HFFc6 (cell line): ENCODE measurements around the gene ARHGEF7. TPM values are rescaled to one million over a fixed set of nuclear protein-coding genes. Genes with fewer than 3 reads are reported as not detected.

Source experiments
- DNase-seq: peaks from one replicate; pipeline ENCODE4 v3.0.0-alpha.2; 2018
- H3K27ac Mint-ChIP-seq: 2 replicates; pipeline ENCODE4 v1.8.0; 2020; ENCODE audit warnings: mild to moderate bottlenecking, mixed read lengths
- H3K27me3 Mint-ChIP-seq: 2 replicates; pipeline ENCODE4 v1.8.0; 2021; ENCODE audit warnings: mild to moderate bottlenecking, moderate library complexity, mixed read lengths; ENCODE audit not compliant: insufficient read depth
- H3K36me3 Mint-ChIP-seq: 2 replicates; pipeline ENCODE4 v1.8.0; 2021; ENCODE audit warnings: low read depth, mixed read lengths
- H3K4me1 Mint-ChIP-seq: 2 replicates; pipeline ENCODE4 v1.8.0; 2020; ENCODE audit warnings: low read depth, mixed read lengths
- H3K4me3 Mint-ChIP-seq: 2 replicates; pipeline ENCODE4 v1.8.0; 2020; ENCODE audit warnings: mild to moderate bottlenecking, moderate library complexity, mixed read lengths
- H3K9me3 Mint-ChIP-seq: 2 replicates; pipeline ENCODE4 v1.8.0; 2020; ENCODE audit warnings: mild to moderate bottlenecking, mixed read lengths
- total RNA-seq, 6 experiments: library from RNA; stranded (reverse); fragmentation: NEBNext Ultra II Directional; extraction: Animal tissue kit (Norgen Biotek cat#: 25700); gene quantifications; 2 replicates in 1 of 6; 3 replicates in 5 of 6; pipeline ENCODE4 v1.2.3, GENCODE V29; 2021
- TF ChIP-seq, protein P1 (sequence below): fragments of 200-600 bp; sonication (generic); IDR thresholded peaks from 2 replicates; pipeline ENCODE4 v1.5.0; 2021; ENCODE audit warnings: antibody characterized with exemption, mild to moderate bottlenecking

Gene ARHGEF7
- total RNA-seq, 6 experiments from 2014 or later = 32.3 to 38.1 (median 35.0) TPM

DNA sequence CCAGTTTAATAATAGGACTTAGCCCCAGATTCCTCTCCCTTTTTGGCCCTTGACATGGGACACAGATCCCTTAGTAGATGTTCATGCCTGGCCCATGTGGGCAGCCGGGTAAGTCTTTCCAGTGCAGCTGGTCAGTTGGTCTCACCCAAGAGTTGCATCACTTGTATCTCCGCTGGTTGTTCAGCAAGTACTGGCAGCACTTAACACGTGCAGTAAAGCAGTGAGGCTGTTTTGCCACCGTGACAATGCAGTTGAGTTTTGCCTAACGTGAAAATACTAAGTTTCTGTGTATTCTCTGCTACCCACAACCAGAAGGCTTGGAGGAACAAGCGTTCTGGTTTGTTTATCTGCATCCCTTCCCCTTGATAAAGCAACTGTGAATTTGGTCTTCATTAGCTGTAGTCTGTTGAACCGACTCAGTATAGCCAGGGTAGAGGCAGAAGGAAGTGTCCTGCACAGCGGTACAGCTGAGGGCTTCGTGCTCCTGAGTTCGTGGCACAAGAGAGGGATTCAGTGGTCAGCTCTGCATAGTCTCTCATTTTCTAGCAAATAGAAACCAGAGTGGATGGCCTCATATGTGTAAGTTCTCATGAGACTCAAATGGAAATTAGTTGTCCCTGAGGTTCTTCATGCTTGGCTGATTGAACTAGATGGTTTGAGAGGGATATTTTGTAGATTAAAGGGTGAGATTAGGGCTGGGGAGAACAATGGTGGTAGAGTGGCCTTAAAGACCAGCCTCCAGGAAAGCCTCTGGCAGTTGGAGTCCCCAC lies 50.3 kb downstream of the ARHGEF7 start:
- peaks cover 10% of the 10 kb centered on the region for H3K4me1 Mint-ChIP-seq
- H3K36me3 Mint-ChIP-seq = peaks cover 42% of the 10 kb centered on the region
- no peaks in the 10 kb centered on the region for H3K9me3 Mint-ChIP-seq
- H3K27me3 Mint-ChIP-seq = peaks cover 1% of the 10 kb centered on the region
- H3K27ac Mint-ChIP-seq = no peak overlapping the region
- no peak for DNase-seq
- H3K4me3 Mint-ChIP-seq = no peak overlapping the region
- TF ChIP-seq, protein P1, sequence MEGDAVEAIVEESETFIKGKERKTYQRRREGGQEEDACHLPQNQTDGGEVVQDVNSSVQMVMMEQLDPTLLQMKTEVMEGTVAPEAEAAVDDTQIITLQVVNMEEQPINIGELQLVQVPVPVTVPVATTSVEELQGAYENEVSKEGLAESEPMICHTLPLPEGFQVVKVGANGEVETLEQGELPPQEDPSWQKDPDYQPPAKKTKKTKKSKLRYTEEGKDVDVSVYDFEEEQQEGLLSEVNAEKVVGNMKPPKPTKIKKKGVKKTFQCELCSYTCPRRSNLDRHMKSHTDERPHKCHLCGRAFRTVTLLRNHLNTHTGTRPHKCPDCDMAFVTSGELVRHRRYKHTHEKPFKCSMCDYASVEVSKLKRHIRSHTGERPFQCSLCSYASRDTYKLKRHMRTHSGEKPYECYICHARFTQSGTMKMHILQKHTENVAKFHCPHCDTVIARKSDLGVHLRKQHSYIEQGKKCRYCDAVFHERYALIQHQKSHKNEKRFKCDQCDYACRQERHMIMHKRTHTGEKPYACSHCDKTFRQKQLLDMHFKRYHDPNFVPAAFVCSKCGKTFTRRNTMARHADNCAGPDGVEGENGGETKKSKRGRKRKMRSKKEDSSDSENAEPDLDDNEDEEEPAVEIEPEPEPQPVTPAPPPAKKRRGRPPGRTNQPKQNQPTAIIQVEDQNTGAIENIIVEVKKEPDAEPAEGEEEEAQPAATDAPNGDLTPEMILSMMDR = no peak

DNA sequence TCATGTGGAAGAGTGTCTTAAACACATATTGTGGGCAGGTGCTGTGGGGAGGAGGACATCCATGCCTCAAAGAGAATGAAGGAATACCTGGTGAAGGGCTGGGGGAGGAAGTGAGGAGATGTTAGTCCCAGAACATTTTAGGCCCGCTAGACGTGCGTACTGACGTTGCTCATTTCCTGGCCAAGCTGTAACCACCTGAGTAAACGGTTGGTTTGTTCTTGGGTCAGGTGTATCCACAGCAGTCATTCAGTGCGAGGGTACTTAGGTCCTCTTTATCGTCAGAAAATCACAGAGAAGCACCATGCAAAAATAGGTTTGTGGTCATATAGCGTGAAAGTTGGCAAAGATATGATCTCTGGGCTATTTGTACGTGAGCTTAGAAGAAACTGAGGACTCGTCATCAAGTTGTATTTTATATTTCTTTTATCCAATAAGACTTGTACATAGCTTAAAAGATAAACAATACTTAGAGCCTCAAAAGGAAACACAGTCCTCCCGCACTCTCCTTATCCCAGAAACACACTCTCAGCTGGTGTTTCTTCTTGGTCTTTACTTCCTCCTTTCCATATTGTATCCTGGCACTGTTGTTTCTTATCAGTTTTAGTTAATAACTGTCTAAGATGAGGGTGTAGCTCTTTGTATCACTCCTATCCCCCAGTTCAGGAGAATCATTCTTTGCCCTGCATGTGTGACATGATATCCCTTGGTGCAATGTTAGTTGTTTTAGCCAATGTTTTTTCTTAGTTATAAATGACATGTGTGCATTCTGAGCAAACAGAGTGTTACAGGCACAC lies 52.0 kb downstream of the ARHGEF7 start:
- Mint-ChIP-seq H3K27ac (no peak overlapping the region), H3K4me3 (no peak overlapping the region), H3K36me3 (peaks cover 37% of the 10 kb centered on the region), H3K4me1 (peaks cover 27% of the 10 kb centered on the region), H3K9me3 (no peaks in the 10 kb centered on the region), H3K27me3 (peaks cover 1% of the 10 kb centered on the region)
- TF ChIP-seq, protein P1 = no peak
- DNase-seq = no peak

DNA sequence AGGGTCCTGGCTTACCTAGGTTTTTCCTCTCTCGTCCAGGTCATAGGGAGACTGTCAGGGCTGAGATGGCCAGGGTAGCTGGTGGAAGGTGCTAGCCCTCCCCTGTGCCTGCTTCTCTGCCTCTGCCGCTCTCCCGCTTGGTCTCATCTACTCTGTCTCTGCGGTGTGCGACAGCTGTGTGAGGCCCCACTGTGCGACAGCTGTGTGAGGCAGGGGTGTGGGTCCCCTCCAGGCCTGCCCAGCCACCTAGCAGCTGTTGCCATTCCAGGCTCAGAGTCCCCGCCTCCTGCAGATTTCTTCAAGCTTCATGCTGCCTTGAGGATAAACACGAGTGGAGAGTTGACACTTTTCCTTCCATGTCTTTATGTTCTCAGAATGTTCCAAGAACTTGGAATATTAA lies 53.0 kb downstream of the ARHGEF7 start:
- H3K4me3 Mint-ChIP-seq = no peak overlapping the region
- H3K27ac Mint-ChIP-seq = no peak overlapping the region
- peaks cover 28% of the 10 kb centered on the region for H3K4me1 Mint-ChIP-seq
- peaks cover 37% of the 10 kb centered on the region for H3K36me3 Mint-ChIP-seq
- H3K9me3 Mint-ChIP-seq = no peaks in the 10 kb centered on the region
- peaks cover 1% of the 10 kb centered on the region for H3K27me3 Mint-ChIP-seq
- TF ChIP-seq, protein P1 = no peak
- DNase-seq = no peak

DNA sequence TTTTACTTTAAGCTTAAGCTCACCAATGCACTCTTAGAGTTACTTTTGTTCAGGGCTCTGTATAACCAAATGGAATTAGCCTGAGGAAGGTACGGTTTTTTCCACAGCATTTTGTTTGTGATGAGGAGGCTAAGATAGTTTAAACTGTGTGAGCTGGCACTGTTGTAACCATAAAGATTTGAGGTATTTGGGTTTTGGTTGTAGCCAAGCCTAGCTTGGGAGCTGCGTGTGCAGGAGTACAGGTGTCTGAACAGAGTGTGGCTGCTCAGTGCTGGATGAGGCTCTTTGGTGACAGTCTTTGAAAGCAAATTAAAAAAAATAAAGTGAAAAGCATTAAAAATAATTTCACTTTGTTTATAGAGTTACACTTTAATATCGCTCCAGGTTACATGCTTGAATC lies 56.0 kb downstream of the ARHGEF7 start:
- no peak for DNase-seq
- Mint-ChIP-seq H3K4me3 (no peak overlapping the region), H3K27me3 (peaks cover 1% of the 10 kb centered on the region), H3K36me3 (peaks cover 25% of the 10 kb centered on the region), H3K4me1 (peaks cover 20% of the 10 kb centered on the region), H3K9me3 (no peaks in the 10 kb centered on the region), H3K27ac (peak overlapping the region; percentile 66)
- TF ChIP-seq, protein P1 = no peak

DNA sequence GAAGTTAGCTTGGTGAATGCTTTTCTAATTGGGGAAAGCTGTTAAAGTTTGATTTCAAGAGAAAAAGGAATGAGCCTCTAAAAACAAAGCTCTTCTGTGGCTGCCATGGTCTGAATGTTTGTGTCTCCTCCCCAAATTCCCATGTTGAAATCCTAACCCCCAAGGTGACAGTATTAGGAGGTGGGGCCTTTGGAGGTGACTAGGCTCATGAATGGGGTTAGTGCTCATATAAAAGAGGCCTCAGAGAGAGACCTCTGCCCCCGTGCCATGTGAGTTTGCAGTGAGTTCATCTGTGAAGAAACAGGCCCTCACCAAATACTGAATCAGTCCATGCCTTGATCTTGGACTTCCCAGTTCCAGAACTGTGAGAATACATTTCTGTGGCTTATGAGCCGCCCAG lies 56.5 kb downstream of the ARHGEF7 start:
- Mint-ChIP-seq H3K36me3 (peaks cover 20% of the 10 kb centered on the region), H3K27ac (peak overlapping the region; percentile 66), H3K4me1 (peaks cover 19% of the 10 kb centered on the region), H3K4me3 (no peak overlapping the region), H3K9me3 (no peaks in the 10 kb centered on the region), H3K27me3 (peaks cover 1% of the 10 kb centered on the region)
- TF ChIP-seq, protein P1 = no peak
- DNase-seq = no peak
